ENCODE results near the gene XRCC3. TPM values are rescaled to one million over a fixed set of nuclear protein-coding genes. Genes with fewer than 3 reads are reported as not detected.

The XRCC3 gene
- total RNA-seq, 1 donor = 11.7 TPM

DNA sequence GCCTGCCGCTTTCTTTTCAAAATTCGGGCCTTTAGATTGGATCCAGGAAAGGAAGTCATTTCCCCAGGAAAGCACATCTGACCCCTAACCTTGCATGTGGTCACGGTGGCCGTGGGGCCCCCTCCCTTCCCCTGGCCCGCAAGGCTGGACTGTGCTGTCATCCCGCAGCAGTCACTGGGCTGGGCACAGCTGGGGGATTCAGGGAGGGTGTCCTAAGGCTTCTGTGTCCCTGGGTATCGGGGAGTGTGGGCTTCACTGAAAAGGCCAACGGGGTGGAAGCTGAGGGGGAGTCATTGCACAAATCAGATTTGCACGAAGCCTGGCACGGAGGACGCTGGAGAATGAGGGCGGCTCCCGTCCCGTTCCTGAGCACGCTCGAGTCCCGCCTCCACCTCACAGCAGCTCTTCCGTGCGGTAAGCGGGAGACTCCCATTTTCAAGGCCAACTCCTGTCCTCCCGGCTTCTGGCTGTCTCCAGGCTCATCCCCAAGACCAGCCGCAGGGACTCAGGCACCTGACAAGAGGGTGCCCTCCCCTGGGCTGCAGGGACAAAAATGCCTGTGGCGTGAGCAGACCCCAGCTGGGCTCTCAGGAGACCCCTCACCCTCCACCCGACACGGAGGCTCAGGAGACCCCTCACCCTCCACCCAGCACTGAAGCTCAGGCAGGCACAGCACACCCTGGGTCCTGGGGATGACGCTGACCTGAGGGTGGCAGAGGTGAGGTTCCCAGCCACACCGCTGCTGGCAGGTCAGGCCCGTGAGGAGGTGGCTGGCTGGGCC lies 9.6 kb downstream of the XRCC3 start:
- TF ChIP-seq, protein P1, sequence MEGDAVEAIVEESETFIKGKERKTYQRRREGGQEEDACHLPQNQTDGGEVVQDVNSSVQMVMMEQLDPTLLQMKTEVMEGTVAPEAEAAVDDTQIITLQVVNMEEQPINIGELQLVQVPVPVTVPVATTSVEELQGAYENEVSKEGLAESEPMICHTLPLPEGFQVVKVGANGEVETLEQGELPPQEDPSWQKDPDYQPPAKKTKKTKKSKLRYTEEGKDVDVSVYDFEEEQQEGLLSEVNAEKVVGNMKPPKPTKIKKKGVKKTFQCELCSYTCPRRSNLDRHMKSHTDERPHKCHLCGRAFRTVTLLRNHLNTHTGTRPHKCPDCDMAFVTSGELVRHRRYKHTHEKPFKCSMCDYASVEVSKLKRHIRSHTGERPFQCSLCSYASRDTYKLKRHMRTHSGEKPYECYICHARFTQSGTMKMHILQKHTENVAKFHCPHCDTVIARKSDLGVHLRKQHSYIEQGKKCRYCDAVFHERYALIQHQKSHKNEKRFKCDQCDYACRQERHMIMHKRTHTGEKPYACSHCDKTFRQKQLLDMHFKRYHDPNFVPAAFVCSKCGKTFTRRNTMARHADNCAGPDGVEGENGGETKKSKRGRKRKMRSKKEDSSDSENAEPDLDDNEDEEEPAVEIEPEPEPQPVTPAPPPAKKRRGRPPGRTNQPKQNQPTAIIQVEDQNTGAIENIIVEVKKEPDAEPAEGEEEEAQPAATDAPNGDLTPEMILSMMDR (IDR thresholded peaks at IDR 0.05; ENCODE audit: insufficient read depth, low read depth, low read length) = no peak
- no peak for DNase-seq (ENCODE audit: low read depth)
- no peak overlapping the region for H3K4me3 ChIP-seq (ENCODE audit: low read depth, low read length)

DNA sequence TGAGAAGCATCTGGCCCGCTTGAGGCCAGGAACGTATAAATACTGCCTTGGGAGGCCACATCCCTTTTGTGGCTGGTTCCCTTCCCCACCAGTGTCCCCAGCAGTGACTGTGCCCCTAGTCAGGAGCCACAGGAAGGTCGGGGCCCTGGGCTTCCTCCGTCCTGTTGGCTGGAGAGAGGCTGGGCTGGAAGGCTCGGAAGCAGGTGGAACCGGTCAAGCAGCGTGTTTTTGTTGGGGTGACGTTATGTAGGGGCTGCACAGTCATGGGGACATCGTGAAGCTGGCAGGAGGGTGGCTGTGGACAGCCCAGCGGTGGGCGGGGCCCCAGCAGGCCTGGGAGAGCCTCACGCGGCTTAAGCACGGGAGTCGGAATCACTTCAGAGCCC lies 10.1 kb downstream of the XRCC3 start:
- H3K4me3 ChIP-seq (ENCODE audit: low read depth, low read length) = no peak overlapping the region
- TF ChIP-seq, protein P1 (IDR thresholded peaks at IDR 0.05; ENCODE audit: insufficient read depth, low read depth, low read length) = no peak
- DNase-seq (ENCODE audit: low read depth) = peak; percentile 24

DNA sequence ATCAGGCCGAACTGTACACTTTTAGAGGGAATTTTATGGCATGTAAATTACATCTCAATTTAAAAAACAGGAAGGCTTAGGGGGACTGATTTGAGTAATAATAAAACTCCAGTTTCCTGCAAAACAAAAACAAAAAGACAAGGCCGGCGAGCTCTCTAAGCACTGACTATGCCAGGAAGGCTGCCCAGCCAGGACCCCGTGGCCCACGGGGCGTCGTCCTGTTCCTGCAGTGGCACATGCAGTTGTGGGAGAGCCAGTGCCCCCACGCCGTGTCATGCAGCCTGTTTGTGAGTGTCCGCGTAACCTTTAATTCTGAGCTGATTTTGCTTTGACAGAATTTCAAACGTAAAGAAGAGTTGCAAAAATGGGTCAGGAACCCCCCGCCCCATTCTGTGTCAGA lies 10.5 kb downstream of the XRCC3 start:
- H3K4me3 ChIP-seq (ENCODE audit: low read depth, low read length) = no peak overlapping the region
- no peak for DNase-seq (ENCODE audit: low read depth)
- TF ChIP-seq, protein P1 (IDR thresholded peaks at IDR 0.05; ENCODE audit: insufficient read depth, low read depth, low read length) = no peak

DNA sequence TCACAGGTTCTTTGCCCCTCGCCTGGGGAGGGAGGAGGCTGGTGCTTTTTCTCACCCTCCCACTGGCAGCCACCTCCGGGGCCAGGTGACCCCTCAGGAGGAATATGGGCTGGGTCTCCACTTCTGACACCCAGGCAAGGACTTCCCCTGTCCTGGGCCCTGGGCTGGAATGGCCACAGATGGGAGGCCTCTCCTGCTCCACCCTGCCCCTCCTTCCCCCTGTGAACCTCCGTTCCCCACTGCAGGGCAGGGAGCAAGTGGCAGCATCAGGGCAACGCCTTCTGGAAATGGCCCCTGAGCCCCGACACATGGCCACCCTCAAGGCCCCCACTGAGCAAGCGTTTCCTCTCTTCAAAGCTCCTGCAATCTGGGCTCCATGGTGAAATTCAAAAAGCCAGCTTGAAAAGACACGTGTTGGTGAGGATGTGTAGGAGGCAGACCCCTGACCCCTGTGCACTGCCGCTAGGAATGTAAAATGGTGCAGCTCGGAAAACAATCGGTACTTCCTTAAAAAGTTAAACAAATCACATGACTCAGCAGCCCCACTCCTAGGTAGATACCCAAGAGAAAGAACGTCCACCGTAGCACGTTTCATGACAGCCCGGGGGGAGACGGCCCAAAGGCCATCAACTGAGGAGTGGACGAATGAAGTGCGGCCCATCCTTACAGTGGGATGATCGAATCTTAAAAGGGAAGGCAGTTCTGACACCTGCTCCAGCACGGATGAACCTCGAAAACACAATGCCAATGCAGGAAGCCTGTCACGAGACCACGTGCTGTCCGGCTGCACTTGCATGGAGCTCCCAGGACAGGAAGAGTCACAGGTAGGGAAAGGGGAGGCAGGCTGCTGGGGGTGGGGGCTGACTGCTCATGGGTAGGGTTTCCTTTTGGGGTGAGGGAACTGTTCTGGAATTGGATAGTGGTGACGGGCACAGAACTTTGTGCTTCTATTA lies 11.5 kb downstream of the XRCC3 start:
- no peak overlapping the region for H3K4me3 ChIP-seq (ENCODE audit: low read depth, low read length)
- TF ChIP-seq, protein P1 (IDR thresholded peaks at IDR 0.05; ENCODE audit: insufficient read depth, low read depth, low read length) = no peak
- no peak for DNase-seq (ENCODE audit: low read depth)

DNA sequence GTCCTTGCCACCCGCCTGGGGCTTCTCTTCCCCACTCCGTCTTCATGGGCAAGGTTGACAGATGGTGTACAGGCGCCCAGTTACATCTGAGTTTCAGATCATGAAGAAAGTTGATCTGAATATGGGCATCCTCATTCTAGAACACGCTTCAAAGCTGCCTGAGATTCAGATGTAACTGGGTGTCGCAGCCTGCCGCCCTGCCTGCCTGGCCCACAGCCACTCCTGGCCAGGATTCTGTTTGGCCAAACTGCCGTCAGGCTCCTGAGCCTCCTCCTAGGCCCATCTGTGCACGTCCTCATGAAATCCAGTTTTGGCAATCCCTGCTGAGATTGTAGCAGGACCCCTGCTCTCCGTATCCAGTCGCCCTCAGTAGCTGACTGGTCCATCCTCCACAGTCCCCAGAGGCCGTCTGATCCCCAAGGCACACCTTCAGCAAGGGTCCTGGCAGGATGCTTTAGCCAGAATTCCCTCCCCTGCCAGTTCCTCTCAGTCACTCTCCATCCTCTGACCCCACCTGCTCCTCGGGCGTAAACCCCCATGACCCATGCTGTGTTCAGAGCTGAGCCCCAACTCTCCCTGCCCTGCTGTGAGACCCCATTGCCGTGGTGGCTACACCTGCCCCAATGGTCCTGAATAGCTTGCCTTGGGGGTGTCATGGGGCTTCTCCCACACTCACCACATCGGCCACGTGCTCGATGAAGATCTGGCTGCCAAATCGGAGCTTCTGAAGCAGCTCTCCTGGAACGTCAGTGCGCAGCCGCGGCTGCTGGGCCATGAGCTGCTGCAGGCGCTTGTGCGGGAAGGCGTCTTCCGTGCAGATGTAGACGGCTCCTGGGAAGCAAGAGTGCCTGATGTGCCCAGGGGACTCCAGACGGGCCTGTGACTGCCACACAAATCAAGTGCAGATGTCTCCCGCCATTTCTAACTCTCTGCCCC lies 12.5 kb downstream of the XRCC3 start:
- TF ChIP-seq, protein P1 (IDR thresholded peaks at IDR 0.05; ENCODE audit: insufficient read depth, low read depth, low read length) = no peak
- no peak for DNase-seq (ENCODE audit: low read depth)

DNA sequence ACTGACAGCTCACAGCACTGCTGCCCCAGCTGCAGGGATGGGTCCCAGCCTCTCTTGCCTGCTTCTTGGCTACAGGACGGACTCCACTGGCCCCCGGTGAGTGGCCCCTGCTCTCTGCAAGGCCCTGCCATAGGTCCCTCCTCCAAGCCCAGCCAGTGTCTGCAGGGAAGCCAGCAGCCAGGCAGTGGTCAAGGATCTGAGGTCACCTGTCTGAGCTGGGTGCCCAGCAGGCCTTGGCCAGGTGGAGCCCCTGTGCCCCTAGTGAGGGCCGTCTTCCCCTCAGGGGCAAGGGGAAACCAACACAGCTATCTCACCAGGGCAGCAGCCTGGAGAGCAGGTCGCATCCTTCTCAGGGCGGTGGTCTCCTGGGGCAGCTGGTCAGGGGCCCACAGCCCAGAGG lies 13.2 kb downstream of the XRCC3 start:
- no peak for DNase-seq (ENCODE audit: low read depth)
- TF ChIP-seq, protein P1 (IDR thresholded peaks at IDR 0.05; ENCODE audit: insufficient read depth, low read depth, low read length) = no peak

More for the DNA sequence above, 12.5 kb downstream of the XRCC3 start:
- no peak overlapping the region for H3K4me3 ChIP-seq (ENCODE audit: low read depth, low read length)

More for the DNA sequence above, 13.2 kb downstream of the XRCC3 start:
- no peak overlapping the region for H3K4me3 ChIP-seq (ENCODE audit: low read depth, low read length)
